Transverse colon (tissue), 4 donors: ENCODE results near the gene USP30. TPM values are rescaled to one million over a fixed set of nuclear protein-coding genes. Genes with fewer than 3 reads are reported as not detected.
A peak's percentile ranks its signal among the peaks of the same experiment; 100 is the strongest.

Experiments used
- DNase-seq: peaks from one replicate; pipeline ENCODE4 v3.0.0-alpha.2; 2019
- H3K27ac ChIP-seq, 4 donors: fragments of 200-600 bp; sonication (generic); 2 replicates each; pipeline ENCODE4 v1.5.1; 2016 to 2018; ENCODE audit warnings: inconsistent platforms in 4 of 4
- H3K27me3 ChIP-seq: fragments of 200-600 bp; sonication (generic); 2 replicates; pipeline ENCODE4 v1.5.1; 2017; ENCODE audit warnings: inconsistent platforms
- H3K36me3 ChIP-seq, 4 donors: fragments of 200-600 bp; sonication (generic); 2 replicates each; pipeline ENCODE4 v1.5.1; 2017 to 2019; ENCODE audit warnings: inconsistent platforms in 4 of 4
- H3K4me1 ChIP-seq, 4 donors: fragments of 200-600 bp; sonication (generic); 2 replicates each; pipeline ENCODE4 v1.5.1; 2017 to 2020; ENCODE audit warnings: inconsistent platforms in 4 of 4
- H3K4me3 ChIP-seq, 4 donors: fragments of 200-600 bp; sonication (generic); 1 replicate in 1 of 4; 2 replicates in 3 of 4; pipeline versions ENCODE4 v1.5.1 to v1.6.1; 2017 to 2019; ENCODE audit warnings: inconsistent platforms in 4 of 4
- H3K9me3 ChIP-seq, 2 donors: fragments of 200-600 bp; sonication (generic); 2 replicates each; pipeline ENCODE4 v1.5.1; 2017 to 2019; ENCODE audit warnings: inconsistent platforms in 2 of 2
- CTCF ChIP-seq, 5 experiments: fragments of 200-600 bp in 3 of 5; fragments of 450-650 bp in 2 of 5; sonication (generic) in 3 of 5; IDR thresholded peaks; 1 replicate in 2 of 5; 2 replicates in 3 of 5; pipeline ENCODE4 v1.5.1; 2016 to 2017; ENCODE audit warnings: antibody characterized with exemption in 5 of 5, inconsistent platforms in 3 of 5, mild to moderate bottlenecking in 2 of 5, moderate library complexity in 1 of 5
- EP300 ChIP-seq: sonication (generic); formaldehyde crosslinking; IDR thresholded peaks from one replicate; pipeline ENCODE4 v1.6.1; 2017; ENCODE audit warnings: antibody characterized with exemption, low read depth
- POLR2A ChIP-seq: fragments of 450-650 bp; IDR thresholded peaks from one replicate; pipeline ENCODE4 v1.6.1; 2016; ENCODE audit warnings: antibody characterized with exemption, mild to moderate bottlenecking, moderate library complexity
- POLR2AphosphoS5 ChIP-seq, 3 donors: sonication (generic); formaldehyde crosslinking; IDR thresholded peaks; one replicate each; pipeline ENCODE4 v1.6.1; 2016; ENCODE audit warnings: antibody characterized with exemption in 3 of 3
- WGBS, 2 donors: methylation state at CpG; one replicate each; pipeline ENCODE4 v1.1.5; 2018; ENCODE audit warnings: low coverage in 1 of 2; 5-methylcytosine and 5-hydroxymethylcytosine counted together
- in situ Hi-C, 4 donors: fragments of 200-750 bp; cut with MboI; loops; one replicate each; pipeline versions ENCODE4 v1.15.0 to v1.15.1; 2017; ENCODE audit warnings: low sequenced_read_pairs in 3 of 4, low pct_ligation_motif_present in 1 of 4, low pct_unique_long_range_greater_than_20kb in 1 of 4
- intact Hi-C: fragments of 100-400 bp; cut with DNase I; formaldehyde crosslinking; loops from one replicate; pipeline ENCODE4 v1.15.1; 2023; ENCODE audit warnings: low total_unique reads
- total RNA-seq, 4 donors: library from RNA; depleted of rRNA; stranded (reverse); fragments of >200 nt; gene quantifications; one replicate each; pipeline ENCODE4 v1.1.0, GENCODE V29; 2016

The USP30 gene
- total RNA-seq, 4 donors from 2014 or later, result 6.8 to 38.9 (median 24.9) TPM

DNA sequence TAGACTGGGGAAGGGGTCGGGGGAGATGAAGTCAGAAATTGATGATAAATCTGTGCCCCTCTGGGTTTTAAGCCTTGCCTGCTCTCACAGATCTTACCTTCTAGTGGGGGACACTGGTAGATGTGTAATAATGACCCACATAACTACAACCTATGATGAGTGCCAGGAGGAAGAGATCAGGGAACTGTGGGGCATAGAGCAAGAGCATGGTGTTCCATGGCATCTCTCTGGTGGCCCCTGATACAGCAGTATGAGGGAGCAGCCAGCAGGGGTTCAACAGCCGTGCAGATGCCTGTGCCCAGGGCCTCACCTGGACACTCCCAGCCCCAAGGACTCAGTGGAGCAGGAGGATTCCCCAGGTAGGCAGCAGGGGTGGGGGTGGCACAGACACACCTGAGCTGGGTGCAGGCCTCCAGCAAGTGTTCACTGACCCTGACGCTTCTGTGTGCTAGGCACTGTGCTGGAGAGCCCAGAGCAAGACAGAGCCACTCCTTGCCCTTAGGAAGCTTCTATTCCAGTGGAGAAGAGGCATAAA, 69.0 kb downstream of the USP30 start:
- intact Hi-C loops, result no loop called here
- DNase-seq, result no peak
- Histone ChIP-seq H3K36me3 (no peaks in the 10 kb centered on the region), H3K27ac (no peak overlapping the region), H3K4me1 (peaks cover 11 to 31% (median 14%) of the 10 kb centered on the region in 4 donors), H3K4me3 (no peak overlapping the region), H3K27me3 (no peaks in the 10 kb centered on the region), H3K9me3 (no peaks in the 10 kb centered on the region)
- no peak for TF ChIP-seq CTCF (IDR thresholded peaks at IDR 0.05)
- TF ChIP-seq EP300, result no peak
- no peak for TF ChIP-seq POLR2A
- TF ChIP-seq POLR2AphosphoS5 (IDR thresholded peaks at IDR 0.05), result no peak
- in situ Hi-C loops, result loop anchor here in 1 of 4 donors (25.0 kb wide), 1 partner anchor 266 kb away; no protein-coding TSS in a partner anchor
- WGBS, 2 donors, result 88 to 93% methylated on average over 1 to 3 of the region's 3 CpGs

DNA sequence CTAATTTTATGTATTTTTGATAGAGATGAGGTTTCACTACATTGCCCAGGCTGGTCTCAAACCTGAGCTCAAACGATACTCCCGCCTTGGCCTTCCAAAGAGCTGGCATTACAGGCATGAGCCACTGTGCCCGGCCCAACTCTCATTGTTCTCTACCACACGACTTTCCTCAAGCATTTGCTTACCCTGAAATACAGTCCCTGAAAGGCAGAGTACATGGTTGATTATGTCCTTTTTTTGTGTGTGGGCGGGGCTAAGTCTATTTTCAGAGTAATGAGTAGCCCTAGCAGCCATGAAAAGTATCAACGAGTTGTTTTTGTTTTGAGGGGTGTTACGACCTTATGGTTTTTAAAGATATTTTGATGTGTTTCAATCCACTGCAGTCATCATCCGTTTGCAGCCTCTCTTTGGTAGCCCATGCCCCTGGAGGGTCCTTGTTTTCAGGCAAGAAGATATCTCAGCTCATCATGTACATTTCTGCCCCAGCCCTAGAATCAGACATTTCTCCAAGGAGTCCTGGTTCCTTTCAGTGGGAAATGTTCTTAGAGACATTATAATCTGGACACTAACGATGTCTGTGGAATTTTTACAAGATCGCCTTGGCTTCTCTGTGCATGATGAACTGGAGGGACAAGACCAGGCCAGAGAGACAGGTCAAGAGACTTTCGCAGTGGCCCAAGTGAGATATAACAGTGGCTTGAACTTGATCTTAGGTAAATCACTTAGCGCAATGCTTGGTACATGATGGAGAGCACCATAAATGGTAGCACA, 72.7 kb downstream of the USP30 start:
- Histone ChIP-seq H3K4me3 (no peak overlapping the region), H3K36me3 (no peaks in the 10 kb centered on the region), H3K9me3 (no peaks in the 10 kb centered on the region), H3K27ac (peak overlapping the region; percentile 17 to 64 (median 50)), H3K27me3 (no peaks in the 10 kb centered on the region), H3K4me1 (peaks cover 4 to 17% (median 8%) of the 10 kb centered on the region in 4 donors)
- WGBS, 2 donors, result 67 to 70% methylated on average over 5 to 12 of the region's 12 CpGs
- TF ChIP-seq POLR2AphosphoS5 (IDR thresholded peaks at IDR 0.05), result no peak
- TF ChIP-seq CTCF (IDR thresholded peaks at IDR 0.05), result no peak
- no peak for TF ChIP-seq EP300
- TF ChIP-seq POLR2A, result no peak
- in situ Hi-C loops (loop anchor here in 1 of 4 donors (25.0 kb wide), 1 partner anchor 262 kb away; no protein-coding TSS in a partner anchor), intact Hi-C loops (no loop called here)
- no peak for DNase-seq

DNA sequence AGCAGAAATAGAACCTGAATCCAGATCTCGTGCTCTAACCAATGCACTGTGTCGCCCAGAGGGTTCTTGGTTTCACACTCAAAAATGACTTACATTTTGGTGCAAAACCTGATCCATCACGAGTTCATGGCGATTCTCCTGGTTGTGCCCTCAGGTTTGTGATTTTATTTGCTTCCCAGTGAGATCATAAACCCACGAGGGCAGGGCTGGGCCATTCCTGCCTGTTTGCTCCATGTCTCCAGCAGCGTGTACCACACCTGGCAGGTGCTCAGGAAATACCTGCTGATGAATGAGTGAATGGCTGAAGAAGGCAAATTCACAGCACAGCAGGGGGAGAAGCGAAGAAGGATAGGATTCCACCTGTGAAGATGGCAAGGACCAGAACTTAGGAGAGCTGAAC, 73.4 kb downstream of the USP30 start:
- 58 to 68% methylated on average over 3 to 7 of the region's 7 CpGs for WGBS, 2 donors
- in situ Hi-C loops (no loop called here), intact Hi-C loops (no loop called here)
- Histone ChIP-seq H3K27me3 (no peaks in the 10 kb centered on the region), H3K36me3 (no peaks in the 10 kb centered on the region), H3K4me3 (no peak overlapping the region), H3K27ac (peak overlapping the region in 3 of 4 donors; percentile 48 to 64 (median 51)), H3K9me3 (no peaks in the 10 kb centered on the region), H3K4me1 (peaks cover 4 to 17% (median 8%) of the 10 kb centered on the region in 4 donors)
- peak; percentile 50 for DNase-seq
- TF ChIP-seq CTCF (IDR thresholded peaks at IDR 0.05) (no peak), EP300 (no peak), POLR2A (no peak)

DNA sequence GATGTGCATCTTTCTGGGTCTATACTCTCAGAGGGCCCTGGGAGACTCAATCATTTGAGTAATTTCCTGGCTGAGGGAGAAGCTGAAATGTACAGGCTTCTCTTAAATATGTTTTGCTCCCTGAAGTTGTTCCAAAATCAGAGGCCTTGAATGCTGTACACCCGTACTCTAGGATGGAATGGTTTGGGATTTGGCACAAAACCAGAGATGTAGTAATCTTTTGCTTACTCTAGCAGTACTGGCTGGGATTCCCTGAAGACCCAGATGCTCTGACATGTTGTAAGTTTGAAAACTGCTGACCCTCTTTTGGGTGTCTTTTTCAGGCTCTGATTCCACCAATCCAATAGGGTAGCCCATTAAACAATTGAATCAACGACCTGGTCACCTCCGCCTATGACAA, 74.4 kb downstream of the USP30 start:
- H3K4me3 ChIP-seq, result no peak overlapping the region
- peaks cover 4 to 17% (median 8%) of the 10 kb centered on the region in 4 donors for H3K4me1 ChIP-seq
- no peaks in the 10 kb centered on the region for H3K9me3 ChIP-seq
- TF ChIP-seq POLR2AphosphoS5 (IDR thresholded peaks at IDR 0.05) (no peak), EP300 (no peak), CTCF (IDR thresholded peaks at IDR 0.05) (no peak), POLR2A (no peak)
- H3K27me3 ChIP-seq, result no peaks in the 10 kb centered on the region
- WGBS, 2 donors, result 75 to 100% methylated on average over 2 to 3 of the region's 3 CpGs
- H3K27ac ChIP-seq, result peak overlapping the region; percentile 34 to 64 (median 50)
- intact Hi-C loops (no loop called here), in situ Hi-C loops (no loop called here)
- H3K36me3 ChIP-seq, result no peaks in the 10 kb centered on the region
- no peak for DNase-seq
